HEK293 (cell line): ENCODE measurements around the gene HSBP1.

Experiments used
- CTCF ChIA-PET: fragments of 350-600 bp; formaldehyde crosslinking; extraction: SDS; loops from one replicate; lab custom pipeline; 2021; ENCODE audit warnings: antibody characterized with exemption; lab: Yijun Ruan, JAX
- POLR2A ChIA-PET: fragments of 300-600 bp; formaldehyde crosslinking; extraction: SDS; loops from one replicate; lab custom pipeline; 2020; ENCODE audit warnings: antibody characterized with exemption, inconsistent platforms; lab: Yijun Ruan, JAX
- H3K27ac ChIP-seq: fragments of 200-500 bp; sonication (Bioruptor generic); 2 replicates; pipeline ENCODE4 v1.5.1; 2014; ENCODE audit warnings: low read depth, low read length, control low read depth, inconsistent platforms; ENCODE audit errors: extremely low read depth
- H3K36me3 ChIP-seq, 2 experiments: fragments of 200-500 bp in 1 of 2; sonication (Bioruptor generic) in 1 of 2; 1 replicate in 1 of 2; 2 replicates in 1 of 2; pipeline ENCODE4 v1.5.1; 2014 to 2017; ENCODE audit warnings: inconsistent platforms in 2 of 2, low read length in 2 of 2; ENCODE audit not compliant: control insufficient read depth in 2 of 2, insufficient read depth in 1 of 2
- H3K4me1 ChIP-seq: fragments of 200-500 bp; sonication (Bioruptor generic); 2 replicates; pipeline ENCODE4 v1.5.1; 2014; ENCODE audit warnings: mild to moderate bottlenecking, low read length, inconsistent platforms; ENCODE audit not compliant: control insufficient read depth, insufficient read depth
- H3K4me3 ChIP-seq: 2 replicates; pipeline ENCODE4 v1.5.1; 2011; ENCODE audit warnings: low read depth, mild to moderate bottlenecking, control low read depth, low read length, moderate library complexity
- H3K9me3 ChIP-seq: fragments of 200-500 bp; sonication (Bioruptor generic); 2 replicates; pipeline ENCODE4 v1.5.1; 2014; ENCODE audit warnings: low read depth, low read length, inconsistent platforms; ENCODE audit not compliant: control insufficient read depth, insufficient read depth
- BCL11A ChIP-seq: fragments of 450-650 bp; formaldehyde crosslinking; IDR thresholded peaks from 2 replicates; pipeline ENCODE4 v1.5.1; 2016; ENCODE audit warnings: low read depth, missing biosample characterization, missing genetic modification characterization
- BCL11B ChIP-seq: fragments of 450-650 bp; formaldehyde crosslinking; IDR thresholded peaks from 2 replicates; pipeline ENCODE4 v1.5.1; 2016; ENCODE audit warnings: low read depth, missing biosample characterization, missing genetic modification characterization
- HOXA7 ChIP-seq: sonication (generic); formaldehyde crosslinking; IDR thresholded peaks from 2 replicates; pipeline ENCODE4 v1.8.1; 2022; ENCODE audit warnings: missing genetic modification reagents, borderline replicate concordance
- KLF16 ChIP-seq: fragments of 450-650 bp; formaldehyde crosslinking; IDR thresholded peaks from 2 replicates; pipeline ENCODE4 v1.5.1; 2017; ENCODE audit warnings: missing biosample characterization, missing genetic modification characterization
- SP2 ChIP-seq: fragments of 450-650 bp; formaldehyde crosslinking; IDR thresholded peaks from 2 replicates; pipeline ENCODE4 v1.5.1; 2016; ENCODE audit warnings: missing biosample characterization, missing genetic modification characterization
- ZBTB17 ChIP-seq: fragments of 450-650 bp; formaldehyde crosslinking; IDR thresholded peaks from 2 replicates; pipeline ENCODE4 v1.5.1; 2016; ENCODE audit warnings: missing biosample characterization, missing genetic modification characterization
- ZFP3 ChIP-seq: fragments of 450-650 bp; formaldehyde crosslinking; IDR thresholded peaks from 2 replicates; pipeline ENCODE4 v1.5.1; 2016; ENCODE audit warnings: low read depth, missing biosample characterization, missing genetic modification characterization
- ZNF10 ChIP-seq: fragments of 450-650 bp; formaldehyde crosslinking; IDR thresholded peaks from 2 replicates; pipeline ENCODE4 v1.5.1; 2017; ENCODE audit warnings: missing biosample characterization, missing genetic modification characterization
- ZNF121 ChIP-seq: fragments of 450-650 bp; formaldehyde crosslinking; IDR thresholded peaks from 2 replicates; pipeline ENCODE4 v1.5.1; 2016; ENCODE audit warnings: missing biosample characterization, missing genetic modification characterization
- ZNF138 ChIP-seq: fragments of 450-650 bp; formaldehyde crosslinking; IDR thresholded peaks from 2 replicates; pipeline ENCODE4 v1.5.1; 2016; ENCODE audit warnings: missing biosample characterization, missing genetic modification characterization, borderline replicate concordance
- ZNF16 ChIP-seq: fragments of 450-650 bp; formaldehyde crosslinking; IDR thresholded peaks from 2 replicates; pipeline ENCODE4 v1.5.1; 2016; ENCODE audit warnings: low read depth, missing biosample characterization, missing genetic modification characterization
- ZNF169 ChIP-seq: fragments of 450-650 bp; formaldehyde crosslinking; IDR thresholded peaks from 2 replicates; pipeline ENCODE4 v1.5.1; 2016; ENCODE audit warnings: missing biosample characterization, missing genetic modification characterization
- ZNF19 ChIP-seq: fragments of 450-650 bp; formaldehyde crosslinking; IDR thresholded peaks from 2 replicates; pipeline ENCODE4; 2016; ENCODE audit warnings: missing biosample characterization, missing genetic modification characterization, low read depth
- ZNF202 ChIP-seq: fragments of 450-650 bp; formaldehyde crosslinking; IDR thresholded peaks from 2 replicates; pipeline ENCODE4 v1.5.1; 2016; ENCODE audit warnings: missing biosample characterization, missing genetic modification characterization, borderline replicate concordance
- ZNF223 ChIP-seq: fragments of 450-650 bp; formaldehyde crosslinking; IDR thresholded peaks from 2 replicates; pipeline ENCODE4 v1.5.1; 2016; ENCODE audit warnings: missing biosample characterization, missing genetic modification characterization
- ZNF239 ChIP-seq: fragments of 450-650 bp; formaldehyde crosslinking; IDR thresholded peaks from 2 replicates; pipeline ENCODE4 v1.5.1; 2016; ENCODE audit warnings: missing biosample characterization, missing genetic modification characterization
- ZNF274 ChIP-seq, 2 experiments: fragments of 200-500 bp in 1 of 2; fragments of 450-650 bp in 1 of 2; sonication (Bioruptor generic) in 1 of 2; formaldehyde crosslinking in 1 of 2; IDR thresholded peaks; 2 replicates each; pipeline versions ENCODE4 v1.5.1 to v1.6.1; 2014 to 2016; ENCODE audit warnings: borderline replicate concordance in 1 of 2, inconsistent platforms in 1 of 2, low read length in 1 of 2, missing biosample characterization in 1 of 2, missing genetic modification characterization in 1 of 2
- ZNF416 ChIP-seq: fragments of 450-650 bp; formaldehyde crosslinking; IDR thresholded peaks from 2 replicates; pipeline ENCODE4 v1.5.1; 2016; ENCODE audit warnings: missing biosample characterization, missing genetic modification characterization
- ZNF48 ChIP-seq: fragments of 450-650 bp; formaldehyde crosslinking; IDR thresholded peaks from 2 replicates; pipeline ENCODE4 v1.5.1; 2016; ENCODE audit warnings: missing biosample characterization, missing genetic modification characterization
- ZNF610 ChIP-seq: fragments of 450-650 bp; formaldehyde crosslinking; IDR thresholded peaks from 2 replicates; pipeline ENCODE4 v1.5.1; 2016; ENCODE audit warnings: missing biosample characterization, missing genetic modification characterization, borderline replicate concordance
- ZNF660 ChIP-seq: fragments of 450-650 bp; IDR thresholded peaks from 2 replicates; pipeline ENCODE4 v1.5.1; 2018; ENCODE audit warnings: missing biosample characterization, mild to moderate bottlenecking, missing genetic modification characterization
- ZNF670 ChIP-seq: fragments of 450-650 bp; formaldehyde crosslinking; IDR thresholded peaks from 2 replicates; pipeline ENCODE4 v1.5.1; 2016; ENCODE audit warnings: missing biosample characterization, missing genetic modification characterization, low read depth
- ZNF701 ChIP-seq: fragments of 450-650 bp; formaldehyde crosslinking; IDR thresholded peaks from 2 replicates; pipeline ENCODE4 v1.5.1; 2016; ENCODE audit warnings: missing biosample characterization, missing genetic modification characterization
- ZNF785 ChIP-seq: fragments of 450-650 bp; formaldehyde crosslinking; IDR thresholded peaks from 2 replicates; pipeline ENCODE4 v1.5.1; 2016; ENCODE audit warnings: missing biosample characterization, missing genetic modification characterization
- TF ChIP-seq, protein P1 (sequence below): fragments of 450-650 bp; formaldehyde crosslinking; IDR thresholded peaks from 2 replicates; pipeline ENCODE4 v1.5.1; 2016; ENCODE audit warnings: missing biosample characterization, missing genetic modification characterization
- TF ChIP-seq, protein P2 (sequence below): fragments of 450-650 bp; formaldehyde crosslinking; IDR thresholded peaks from 2 replicates; pipeline ENCODE4 v1.5.1; 2016; ENCODE audit warnings: missing biosample characterization, missing genetic modification characterization
- TF ChIP-seq, protein P3 (sequence below): fragments of 450-650 bp; formaldehyde crosslinking; IDR thresholded peaks from 2 replicates; pipeline ENCODE4 v1.5.1; 2016; ENCODE audit warnings: missing biosample characterization, missing genetic modification characterization
- TF ChIP-seq, protein P4 (sequence below): fragments of 450-650 bp; formaldehyde crosslinking; IDR thresholded peaks from 2 replicates; pipeline ENCODE4 v1.5.1; 2016; ENCODE audit warnings: missing biosample characterization, missing genetic modification characterization
- TF ChIP-seq, protein P5 (sequence below): fragments of 450-650 bp; formaldehyde crosslinking; IDR thresholded peaks from 2 replicates; pipeline ENCODE4 v1.5.1; 2017; ENCODE audit warnings: missing biosample characterization, missing genetic modification characterization

Gene HSBP1

DNA sequence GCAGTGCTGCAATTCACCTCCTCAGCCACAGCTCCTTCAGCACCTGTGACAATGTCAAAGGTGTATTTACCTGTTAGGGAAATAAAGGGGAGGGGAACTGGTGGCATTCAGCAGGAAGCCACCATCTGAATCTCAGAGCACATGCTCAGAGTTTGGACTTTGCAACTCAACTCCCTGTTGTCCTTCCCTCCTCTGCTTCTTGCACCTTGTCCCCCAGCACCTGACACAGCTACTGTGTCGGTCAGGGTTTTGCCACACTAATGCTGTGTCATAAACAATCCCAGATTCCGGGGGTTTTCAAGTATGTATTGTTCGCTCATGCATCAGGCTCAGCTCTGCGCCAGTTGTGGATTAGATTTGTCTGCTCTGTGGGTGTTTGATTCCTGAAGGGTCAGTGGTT is 43.7 kb downstream of the HSBP1 start:
- no peaks in the 10 kb centered on the region for H3K4me1 ChIP-seq
- H3K9me3 ChIP-seq, result no peaks in the 10 kb centered on the region
- TF ChIP-seq HOXA7 (no peak), ZNF670 (no peak), ZNF169 (tag by site-specific recombination) (no peak), ZNF610 (no peak), ZNF202 (tag by site-specific recombination) (no peak), ZNF660 (tag by site-specific recombination) (no peak), SP2 (tag by site-specific recombination) (no peak), ZFP3 (tag by site-specific recombination) (no peak), ZNF16 (tag by site-specific recombination) (no peak), ZNF416 (tag by site-specific recombination) (no peak)
- TF ChIP-seq, protein P1, sequence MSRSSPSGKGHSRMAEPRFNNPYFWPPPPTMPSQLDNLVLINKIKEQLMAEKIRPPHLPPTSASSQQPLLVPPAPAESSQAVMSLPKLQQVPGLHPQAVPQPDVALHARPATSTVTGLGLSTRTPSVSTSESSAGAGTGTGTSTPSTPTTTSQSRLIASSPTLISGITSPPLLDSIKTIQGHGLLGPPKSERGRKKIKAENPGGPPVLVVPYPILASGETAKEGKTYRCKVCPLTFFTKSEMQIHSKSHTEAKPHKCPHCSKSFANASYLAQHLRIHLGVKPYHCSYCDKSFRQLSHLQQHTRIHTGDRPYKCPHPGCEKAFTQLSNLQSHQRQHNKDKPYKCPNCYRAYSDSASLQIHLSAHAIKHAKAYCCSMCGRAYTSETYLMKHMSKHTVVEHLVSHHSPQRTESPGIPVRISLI (tag by site-specific recombination), result no peak
- TF ChIP-seq, protein P2, sequence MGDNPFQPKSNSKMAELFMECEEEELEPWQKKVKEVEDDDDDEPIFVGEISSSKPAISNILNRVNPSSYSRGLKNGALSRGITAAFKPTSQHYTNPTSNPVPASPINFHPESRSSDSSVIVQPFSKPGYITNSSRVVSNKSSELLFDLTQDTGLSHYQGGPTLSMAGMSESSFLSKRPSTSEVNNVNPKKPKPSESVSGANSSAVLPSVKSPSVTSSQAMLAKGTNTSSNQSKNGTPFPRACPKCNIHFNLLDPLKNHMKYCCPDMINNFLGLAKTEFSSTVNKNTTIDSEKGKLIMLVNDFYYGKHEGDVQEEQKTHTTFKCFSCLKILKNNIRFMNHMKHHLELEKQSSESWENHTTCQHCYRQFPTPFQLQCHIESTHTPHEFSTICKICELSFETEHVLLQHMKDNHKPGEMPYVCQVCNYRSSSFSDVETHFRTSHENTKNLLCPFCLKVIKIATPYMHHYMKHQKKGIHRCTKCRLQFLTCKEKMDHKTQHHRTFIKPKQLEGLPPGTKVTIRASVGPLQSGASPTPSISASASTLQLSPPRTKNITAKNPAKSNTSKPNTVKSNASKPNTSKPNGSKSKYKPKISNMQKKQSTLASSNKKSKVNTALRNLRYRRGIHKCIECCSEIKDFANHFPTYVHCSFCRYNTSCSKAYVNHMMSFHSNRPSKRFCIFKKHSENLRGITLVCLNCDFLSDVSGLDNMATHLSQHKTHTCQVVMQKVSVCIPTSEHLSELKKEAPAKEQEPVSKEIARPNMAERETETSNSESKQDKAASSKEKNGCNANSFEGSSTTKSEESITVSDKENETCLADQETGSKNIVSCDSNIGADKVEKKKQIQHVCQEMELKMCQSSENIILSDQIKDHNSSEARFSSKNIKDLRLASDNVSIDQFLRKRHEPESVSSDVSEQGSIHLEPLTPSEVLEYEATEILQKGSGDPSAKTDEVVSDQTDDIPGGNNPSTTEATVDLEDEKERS, result no peak
- TF ChIP-seq, protein P3, sequence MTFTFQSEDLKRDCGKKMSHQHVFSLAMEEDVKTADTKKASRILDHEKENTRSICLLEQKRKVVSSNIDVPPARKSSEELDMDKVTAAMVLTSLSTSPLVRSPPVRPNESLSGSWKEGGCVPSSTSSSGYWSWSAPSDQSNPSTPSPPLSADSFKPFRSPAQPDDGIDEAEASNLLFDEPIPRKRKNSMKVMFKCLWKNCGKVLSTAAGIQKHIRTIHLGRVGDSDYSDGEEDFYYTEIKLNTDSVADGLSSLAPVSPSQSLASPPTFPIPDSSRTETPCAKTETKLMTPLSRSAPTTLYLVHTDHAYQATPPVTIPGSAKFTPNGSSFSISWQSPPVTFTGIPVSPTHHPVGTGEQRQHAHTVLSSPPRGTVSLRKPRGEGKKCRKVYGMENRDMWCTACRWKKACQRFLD (tag by site-specific recombination), result no peak
- TF ChIP-seq, protein P4, sequence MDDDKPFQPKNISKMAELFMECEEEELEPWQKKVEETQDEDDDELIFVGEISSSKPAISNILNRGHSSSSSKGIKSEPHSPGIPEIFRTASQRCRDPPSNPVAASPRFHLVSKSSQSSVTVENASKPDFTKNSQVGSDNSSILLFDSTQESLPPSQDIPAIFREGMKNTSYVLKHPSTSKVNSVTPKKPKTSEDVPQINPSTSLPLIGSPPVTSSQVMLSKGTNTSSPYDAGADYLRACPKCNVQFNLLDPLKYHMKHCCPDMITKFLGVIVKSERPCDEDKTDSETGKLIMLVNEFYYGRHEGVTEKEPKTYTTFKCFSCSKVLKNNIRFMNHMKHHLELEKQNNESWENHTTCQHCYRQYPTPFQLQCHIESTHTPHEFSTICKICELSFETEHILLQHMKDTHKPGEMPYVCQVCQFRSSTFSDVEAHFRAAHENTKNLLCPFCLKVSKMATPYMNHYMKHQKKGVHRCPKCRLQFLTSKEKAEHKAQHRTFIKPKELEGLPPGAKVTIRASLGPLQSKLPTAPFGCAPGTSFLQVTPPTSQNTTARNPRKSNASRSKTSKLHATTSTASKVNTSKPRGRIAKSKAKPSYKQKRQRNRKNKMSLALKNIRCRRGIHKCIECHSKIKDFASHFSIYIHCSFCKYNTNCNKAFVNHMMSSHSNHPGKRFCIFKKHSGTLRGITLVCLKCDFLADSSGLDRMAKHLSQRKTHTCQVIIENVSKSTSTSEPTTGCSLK (tag by site-specific recombination), result no peak
- POLR2A ChIA-PET, result no interaction called here
- H3K27ac ChIP-seq, result no peak overlapping the region
- no peaks in the 10 kb centered on the region for H3K36me3 ChIP-seq
- CTCF ChIA-PET, result interaction anchor here (0.8 to 1.1 kb wide), 2 partner anchors 25 kb away, joined by 3 to 5 read pairs; no protein-coding TSS in a partner anchor
- no peak overlapping the region for H3K4me3 ChIP-seq

DNA sequence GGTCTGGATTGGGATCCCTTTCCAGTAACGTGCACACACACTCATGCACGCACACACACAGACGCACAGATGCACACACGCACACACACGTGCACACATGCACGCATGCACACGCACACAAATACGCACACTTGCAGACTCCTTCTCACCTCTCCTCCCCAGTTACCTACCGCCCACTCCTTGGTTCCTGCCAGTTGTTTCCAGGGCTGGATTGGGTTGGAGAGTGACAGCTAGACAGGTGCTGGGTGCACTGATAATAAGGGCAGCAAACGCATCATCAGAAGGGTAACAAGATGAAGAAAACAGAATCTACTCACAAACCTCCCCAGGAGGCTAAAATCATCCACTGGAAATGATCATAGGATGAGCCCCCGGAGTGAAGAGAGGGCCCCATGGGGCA is 45.0 kb downstream of the HSBP1 start:
- ChIA-PET CTCF (no interaction called here), POLR2A (no interaction called here)
- Histone ChIP-seq H3K4me3 (no peak overlapping the region), H3K4me1 (no peaks in the 10 kb centered on the region), H3K27ac (no peak overlapping the region), H3K9me3 (no peaks in the 10 kb centered on the region), H3K36me3 (no peaks in the 10 kb centered on the region)
- TF ChIP-seq ZNF138 (tag by site-specific recombination), result no peak
- no peak for TF ChIP-seq KLF16
- TF ChIP-seq BCL11B (tag by site-specific recombination), result no peak
- no peak for TF ChIP-seq ZNF701 (tag by site-specific recombination)
- TF ChIP-seq ZBTB17 (tag by site-specific recombination), result no peak
- TF ChIP-seq ZNF223 (tag by site-specific recombination), result no peak
- TF ChIP-seq, protein P5, sequence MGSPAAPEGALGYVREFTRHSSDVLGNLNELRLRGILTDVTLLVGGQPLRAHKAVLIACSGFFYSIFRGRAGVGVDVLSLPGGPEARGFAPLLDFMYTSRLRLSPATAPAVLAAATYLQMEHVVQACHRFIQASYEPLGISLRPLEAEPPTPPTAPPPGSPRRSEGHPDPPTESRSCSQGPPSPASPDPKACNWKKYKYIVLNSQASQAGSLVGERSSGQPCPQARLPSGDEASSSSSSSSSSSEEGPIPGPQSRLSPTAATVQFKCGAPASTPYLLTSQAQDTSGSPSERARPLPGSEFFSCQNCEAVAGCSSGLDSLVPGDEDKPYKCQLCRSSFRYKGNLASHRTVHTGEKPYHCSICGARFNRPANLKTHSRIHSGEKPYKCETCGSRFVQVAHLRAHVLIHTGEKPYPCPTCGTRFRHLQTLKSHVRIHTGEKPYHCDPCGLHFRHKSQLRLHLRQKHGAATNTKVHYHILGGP (tag by site-specific recombination), result no peak
- no peak for TF ChIP-seq ZNF19 (tag by site-specific recombination)
- no peak for TF ChIP-seq ZNF10 (tag by site-specific recombination)
- no peak for TF ChIP-seq ZNF274 (IDR thresholded peaks at IDR 0.05; ENCODE audit: low read length)
- no peak for TF ChIP-seq ZNF274 (tag by site-specific recombination; IDR thresholded peaks at IDR 0.05; ENCODE audit: borderline replicate concordance)
- no peak for TF ChIP-seq ZNF121
- no peak for TF ChIP-seq ZNF785 (tag by site-specific recombination)
- no peak for TF ChIP-seq ZNF48 (tag by site-specific recombination)
- no peak for TF ChIP-seq ZNF239 (tag by site-specific recombination)
- TF ChIP-seq BCL11A (tag by site-specific recombination), result no peak
